GM12878 (cell line): Measurements from ENCODE around the gene CEP83. TPM values are rescaled to one million over a fixed set of nuclear protein-coding genes. Genes with fewer than 3 reads are reported as not detected.

ENCODE experiments used
- ATF7 ChIP-seq: fragments of 450-650 bp; IDR thresholded peaks from 2 replicates; pipeline ENCODE4 v1.6.1; 2016; ENCODE audit warnings: low read depth, mild to moderate bottlenecking
- BHLHE40 ChIP-seq, 2 experiments: fragments of 450-650 bp in 1 of 2; IDR thresholded peaks; 2 replicates each; pipeline ENCODE4 v1.6.1; 2011 to 2017; ENCODE audit warnings: low read depth in 2 of 2, borderline replicate concordance in 1 of 2, improper control_type of control experiment in 1 of 2, low read length in 1 of 2, mild to moderate bottlenecking in 1 of 2
- CHD1 ChIP-seq: IDR thresholded peaks from 2 replicates; pipeline ENCODE4 v1.6.1; 2012; ENCODE audit warnings: low read depth, low read length, improper control_type of control experiment
- EGR1 ChIP-seq, 2 experiments: IDR thresholded peaks; 1 replicate in 1 of 2; 2 replicates in 1 of 2; pipeline ENCODE4 v1.6.1; 2011 to 2012; ENCODE audit warnings: low read depth in 2 of 2, low read length in 2 of 2, borderline replicate concordance in 1 of 2, mild to moderate bottlenecking in 1 of 2, moderate library complexity in 1 of 2
- ETV6 ChIP-seq, 2 experiments: fragments of 450-650 bp in 1 of 2; IDR thresholded peaks in 1 of 2; conservative IDR thresholded peaks in 1 of 2; 2 replicates each; pipeline ENCODE4 v1.6.1; 2014; ENCODE audit warnings: antibody characterized with exemption in 1 of 2, borderline replicate concordance in 1 of 2, low read depth in 1 of 2, mild to moderate bottlenecking in 1 of 2, moderate library complexity in 1 of 2
- IKZF1 ChIP-seq: fragments of 450-650 bp; conservative IDR thresholded peaks from 2 replicates; pipeline ENCODE4 v1.6.1; 2017; ENCODE audit warnings: antibody characterized with exemption, mild to moderate bottlenecking
- MEF2B ChIP-seq: fragments of 450-650 bp; IDR thresholded peaks from 2 replicates; pipeline ENCODE4 v1.6.1; 2018; ENCODE audit warnings: mild to moderate bottlenecking, moderate library complexity; ENCODE audit not compliant: partially characterized antibody, poor library complexity, severe bottlenecking
- MTA2 ChIP-seq: fragments of 450-650 bp; IDR thresholded peaks from 2 replicates; pipeline ENCODE4 v1.6.1; 2016; ENCODE audit warnings: low read depth, mild to moderate bottlenecking, moderate library complexity
- NFXL1 ChIP-seq: fragments of 450-650 bp; IDR thresholded peaks from 2 replicates; pipeline ENCODE4 v1.6.1; 2017; ENCODE audit warnings: antibody characterized with exemption, mild to moderate bottlenecking, borderline replicate concordance
- RELB ChIP-seq: fragments of 450-650 bp; IDR thresholded peaks from 2 replicates; pipeline ENCODE4 v1.6.1; 2017; ENCODE audit warnings: low read depth, mild to moderate bottlenecking, moderate library complexity
- SMAD1 ChIP-seq: fragments of 450-650 bp; IDR thresholded peaks from 2 replicates; pipeline ENCODE4 v1.6.1; 2018; ENCODE audit warnings: mild to moderate bottlenecking, low read depth; ENCODE audit not compliant: partially characterized antibody
- SUPT20H ChIP-seq: IDR thresholded peaks from 2 replicates; pipeline ENCODE4 v1.6.1; 2011; ENCODE audit warnings: low read depth, mild to moderate bottlenecking, low read length, moderate library complexity, borderline replicate concordance; ENCODE audit not compliant: control insufficient read depth
- TBL1XR1 ChIP-seq: IDR thresholded peaks from 2 replicates; pipeline ENCODE4 v1.6.1; 2012; ENCODE audit warnings: low read depth, low read length, improper control_type of control experiment
- WRNIP1 ChIP-seq: IDR thresholded peaks from 2 replicates; pipeline ENCODE4 v1.6.1; 2011; ENCODE audit warnings: low read depth, low read length, improper control_type of control experiment, borderline replicate concordance
- polyA plus RNA-seq, 11 experiments: library from polyadenylated mRNA; depleted of rRNA in 4 of 11; unstranded in 6 of 11; stranded (reverse) in 5 of 11; fragments of >200 nt; fragmentation: Nextera tagmentation in 4 of 11; fragmentation: Illumina TruSeq in 1 of 11; extraction: Ambion mirVana in 4 of 11; extraction: Trizol in 1 of 11; gene quantifications; 1 replicate in 1 of 11; 2 replicates in 10 of 11; pipeline versions ENCODE4 v1.2.1 to v1.2.3, GENCODE V29; 2011 to 2016; ENCODE audit warnings: inconsistent platforms in 2 of 11, missing spikeins in 2 of 11, low read depth in 1 of 11
- total RNA-seq, 4 experiments: library from RNA; depleted of rRNA in 3 of 4; stranded (reverse); fragments of >200 nt in 3 of 4; fragmentation: Illumina TruSeq in 1 of 4; extraction: Trizol in 1 of 4; gene quantifications; 2 replicates each; pipeline versions ENCODE4 v1.2.1 to v1.2.3, GENCODE V29; 2013 to 2021
- TF ChIP-seq, protein P1 (sequence below): fragments of 450-650 bp; IDR thresholded peaks from 2 replicates; pipeline ENCODE4 v1.6.1; 2016; ENCODE audit warnings: mild to moderate bottlenecking

The CEP83 gene
- total and polyA plus RNA-seq, 10 of the 15 experiments (the other 5 are each of a cell fraction or from before 2014, with no cell fraction given) = 4.3 to 39.0 (median 22.5) TPM

GRCh38 chr12:94267921-94268471 lies 191.7 kb downstream of the CEP83 start (continued):
- 0 out of 4 replicates have a peak, but pooled peaks of 1 of the 2 experiments have one; percentile 18 for TF ChIP-seq ETV6 (conservative IDR thresholded peaks at IDR 0.05 in 1 of 2, IDR thresholded peaks at IDR 0.05 in 1 of 2; ENCODE audit: borderline replicate concordance in 1 of 2, low read depth in 1 of 2)
- peak; percentile 49 for TF ChIP-seq SMAD1
- no peak for TF ChIP-seq SUPT20H
- TF ChIP-seq BHLHE40 (IDR thresholded peaks at IDR 0.05; ENCODE audit: borderline replicate concordance in 1 of 2, low read depth in 2 of 2, low read length in 1 of 2) = no peak; a peak in 1 of 4 replicates
- no peak for TF ChIP-seq NFXL1
- peak; percentile 37; the same call in 1 of the 2 replicates for TF ChIP-seq ATF7
- TF ChIP-seq IKZF1 = peak; percentile 77
- no peak for TF ChIP-seq EGR1 (IDR thresholded peaks at IDR 0.05; ENCODE audit: borderline replicate concordance in 1 of 2, low read depth in 2 of 2, low read length in 2 of 2)
- TF ChIP-seq, protein P1, sequence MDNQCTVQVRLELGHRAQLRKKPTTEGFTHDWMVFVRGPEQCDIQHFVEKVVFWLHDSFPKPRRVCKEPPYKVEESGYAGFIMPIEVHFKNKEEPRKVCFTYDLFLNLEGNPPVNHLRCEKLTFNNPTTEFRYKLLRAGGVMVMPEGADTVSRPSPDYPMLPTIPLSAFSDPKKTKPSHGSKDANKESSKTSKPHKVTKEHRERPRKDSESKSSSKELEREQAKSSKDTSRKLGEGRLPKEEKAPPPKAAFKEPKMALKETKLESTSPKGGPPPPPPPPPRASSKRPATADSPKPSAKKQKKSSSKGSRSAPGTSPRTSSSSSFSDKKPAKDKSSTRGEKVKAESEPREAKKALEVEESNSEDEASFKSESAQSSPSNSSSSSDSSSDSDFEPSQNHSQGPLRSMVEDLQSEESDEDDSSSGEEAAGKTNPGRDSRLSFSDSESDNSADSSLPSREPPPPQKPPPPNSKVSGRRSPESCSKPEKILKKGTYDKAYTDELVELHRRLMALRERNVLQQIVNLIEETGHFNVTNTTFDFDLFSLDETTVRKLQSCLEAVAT = peak; percentile 32; the same call in 1 of the 2 replicates
- peak; percentile 3 for TF ChIP-seq MEF2B
- TF ChIP-seq MTA2 = peak; percentile 58; the same call in 1 of the 2 replicates
- 0 out of 2 replicates have a peak, but pooled peaks have one; percentile 23 for TF ChIP-seq TBL1XR1
- peak; percentile 68 for TF ChIP-seq RELB
- TF ChIP-seq CHD1 = no peak
- no peak for TF ChIP-seq WRNIP1
